Effector memory CD4-positive, alpha-beta T cell (primary cell): Measurements from ENCODE around the gene VMO1.

Experiments used
- DNase-seq, 3 donors: peaks; one replicate each; pipeline ENCODE4 v3.0.0-alpha.2; 2020
- H3K27ac ChIP-seq: 2 replicates; pipeline ENCODE4 v1.7.0; 2013; ENCODE audit warnings: mild to moderate bottlenecking, low read length, moderate library complexity; ENCODE audit not compliant: insufficient read depth, poor library complexity, severe bottlenecking
- H3K27me3 ChIP-seq: replicated peaks from 2 replicates; pipeline ENCODE4 v1.7.0; 2013; ENCODE audit warnings: mild to moderate bottlenecking, low read length; ENCODE audit not compliant: insufficient read depth, control insufficient read depth, poor library complexity, severe bottlenecking
- H3K36me3 ChIP-seq: 2 replicates; pipeline ENCODE4 v1.7.0; 2013; ENCODE audit warnings: mild to moderate bottlenecking, low read length, moderate library complexity; ENCODE audit not compliant: control insufficient read depth, insufficient read depth
- H3K4me1 ChIP-seq: 2 replicates; pipeline ENCODE4 v1.7.0; 2013; ENCODE audit warnings: low read length, mild to moderate bottlenecking; ENCODE audit not compliant: control insufficient read depth, insufficient read depth, poor library complexity, severe bottlenecking
- H3K4me3 ChIP-seq: 2 replicates; pipeline ENCODE4 v1.7.0; 2013; ENCODE audit warnings: low read length, low read depth, mild to moderate bottlenecking; ENCODE audit not compliant: insufficient read depth, poor library complexity, severe bottlenecking
- H3K9me3 ChIP-seq: 2 replicates; pipeline ENCODE4 v1.7.0; 2013; ENCODE audit warnings: mild to moderate bottlenecking, low read length, moderate library complexity; ENCODE audit not compliant: control insufficient read depth

Gene VMO1

GRCh38 chr17:4743216-4743615, 42.9 kb downstream of the VMO1 start:
- Histone ChIP-seq H3K4me1 (peaks cover 5% of the 10 kb centered on the region), H3K27me3 (peaks cover 4% of the 10 kb centered on the region), H3K27ac (no peak overlapping the region), H3K9me3 (no peaks in the 10 kb centered on the region), H3K36me3 (no peaks in the 10 kb centered on the region), H3K4me3 (no peak overlapping the region)
- DNase-seq: no peak

DNA sequence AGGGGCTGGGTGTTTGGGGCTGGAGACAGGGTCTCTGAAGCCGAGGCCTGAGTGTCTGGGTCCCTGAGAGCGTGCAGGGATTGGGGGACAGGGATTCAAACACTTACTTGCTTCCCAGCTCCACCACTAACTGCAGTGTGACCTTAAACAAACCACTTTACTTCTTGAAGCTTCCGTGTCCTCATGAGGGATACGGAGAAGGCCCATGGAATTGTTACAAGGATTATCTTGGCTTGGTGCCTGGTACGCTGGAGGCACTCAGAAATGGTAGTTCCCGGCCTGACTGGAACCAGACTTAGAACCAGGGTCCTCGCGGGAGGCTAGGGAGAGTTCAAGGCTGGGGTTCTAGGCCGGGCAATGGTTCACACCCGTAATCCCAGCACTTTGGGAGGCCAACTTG, 43.5 kb downstream of the VMO1 start:
- Histone ChIP-seq H3K27ac (no peak overlapping the region), H3K27me3 (peaks cover 4% of the 10 kb centered on the region), H3K36me3 (no peaks in the 10 kb centered on the region), H3K4me1 (peaks cover 5% of the 10 kb centered on the region), H3K9me3 (no peaks in the 10 kb centered on the region), H3K4me3 (no peak overlapping the region)
- no peak for DNase-seq

GRCh38 chr17:4742133-4742532, 44.0 kb downstream of the VMO1 start:
- Histone ChIP-seq H3K4me1 (peaks cover 5% of the 10 kb centered on the region), H3K9me3 (no peaks in the 10 kb centered on the region), H3K27ac (no peak overlapping the region), H3K4me3 (no peak overlapping the region), H3K36me3 (no peaks in the 10 kb centered on the region), H3K27me3 (peaks cover 4% of the 10 kb centered on the region)
- no peak for DNase-seq

- Histone ChIP-seq H3K4me1 (peaks cover 5% of the 10 kb centered on the region), H3K27ac (no peak overlapping the region), H3K9me3 (no peaks in the 10 kb centered on the region), H3K27me3 (peaks cover 4% of the 10 kb centered on the region), H3K36me3 (no peaks in the 10 kb centered on the region), H3K4me3 (no peak overlapping the region)
- no peak for DNase-seq
Observed at GRCh38 chr17:4741544-4741943, 44.6 kb downstream of the VMO1 start.

- Histone ChIP-seq H3K36me3 (no peaks in the 10 kb centered on the region), H3K4me3 (no peak overlapping the region), H3K27ac (no peak overlapping the region), H3K27me3 (peaks cover 4% of the 10 kb centered on the region), H3K4me1 (peaks cover 5% of the 10 kb centered on the region), H3K9me3 (no peaks in the 10 kb centered on the region)
- DNase-seq: no peak
Observed at GRCh38 chr17:4740584-4740983, 45.6 kb downstream of the VMO1 start.

- Histone ChIP-seq H3K4me3 (peak overlapping the region; percentile 84), H3K36me3 (no peaks in the 10 kb centered on the region), H3K27me3 (peaks cover 4% of the 10 kb centered on the region), H3K9me3 (no peaks in the 10 kb centered on the region), H3K4me1 (peaks cover 5% of the 10 kb centered on the region), H3K27ac (peak overlapping the region; percentile 48)
- DNase-seq: no peak
Observed at GRCh38 chr17:4740025-4740351, 46.2 kb downstream of the VMO1 start.

DNA sequence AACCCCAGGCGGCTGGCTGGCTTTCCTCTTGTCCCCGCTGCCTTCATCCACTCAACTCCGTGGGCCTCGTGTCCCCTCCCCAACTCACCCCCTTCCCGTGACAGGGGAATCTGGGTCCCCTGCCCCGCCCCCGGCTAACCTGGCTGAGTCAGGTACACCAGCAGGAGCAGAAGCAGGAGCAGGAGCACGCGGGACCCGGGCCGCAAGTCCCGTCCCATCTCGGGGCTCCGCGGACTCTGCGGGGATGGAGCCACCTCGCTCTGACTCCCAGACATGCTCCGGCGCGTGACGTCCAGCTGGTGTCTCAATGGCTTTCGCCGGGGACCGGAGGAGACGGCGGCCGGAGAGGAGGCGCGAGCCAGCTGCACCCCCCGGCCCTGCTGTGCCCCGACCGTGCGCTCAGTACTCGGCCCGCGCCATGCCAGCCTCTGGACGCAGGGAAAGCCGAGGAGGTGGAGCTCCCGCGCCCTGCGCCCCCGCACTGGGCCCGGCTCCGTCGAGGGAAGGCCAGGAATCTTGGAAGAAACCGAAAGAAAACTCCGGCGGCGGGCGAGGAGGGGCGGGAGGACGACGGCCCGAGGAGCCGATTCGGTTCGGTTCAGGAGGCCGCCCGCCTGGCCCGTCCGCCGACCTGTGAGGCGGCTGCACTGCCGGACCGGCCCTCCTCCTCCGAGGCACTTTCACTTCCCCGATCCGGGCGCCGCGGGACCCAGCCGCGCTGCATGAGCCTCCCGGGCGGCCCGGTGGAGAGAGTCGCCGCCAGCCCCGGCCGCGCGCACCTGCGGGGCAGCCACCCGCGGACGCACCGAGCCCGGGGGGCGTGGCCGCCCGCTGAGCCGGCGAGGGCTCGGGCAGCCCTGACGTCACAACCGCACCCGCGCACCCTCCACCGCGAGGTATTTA, 46.8 kb downstream of the VMO1 start, which contains the start of the genes CXCL16 and ZMYND15:
Gene CXCL16, minus strand, starts transcription at position 807 of the 903 bp plus-strand sequence. Its CDS starts 589 bp downstream, at position 218.
Gene ZMYND15, plus strand, starts transcription at position 712 of the 903 bp plus-strand sequence. CDS start 716 bp downstream, outside the sequence.
- Histone ChIP-seq H3K27me3 (peaks cover 4% of the 10 kb centered on the region), H3K9me3 (no peaks in the 10 kb centered on the region), H3K4me1 (peaks cover 5% of the 10 kb centered on the region), H3K36me3 (no peaks in the 10 kb centered on the region), H3K27ac (peak within 1 kb of the TSS; percentile 48), H3K4me3 (peak within 1 kb of the TSS; percentile 84)
- DNase-seq: peak; percentile 54 to 65 (median 61)

- Histone ChIP-seq H3K27me3 (peaks cover 4% of the 10 kb centered on the region), H3K4me3 (peak overlapping the region; percentile 84), H3K9me3 (no peaks in the 10 kb centered on the region), H3K4me1 (peaks cover 5% of the 10 kb centered on the region), H3K36me3 (no peaks in the 10 kb centered on the region), H3K27ac (no peak overlapping the region)
- peak in 1 of 3 donors; percentile 4 for DNase-seq
Observed at GRCh38 chr17:4738136-4739121, 47.7 kb downstream of the VMO1 start.

GRCh38 chr17:4735876-4736651, 50.1 kb downstream of the VMO1 start:
- Histone ChIP-seq H3K27ac (no peak overlapping the region), H3K9me3 (no peaks in the 10 kb centered on the region), H3K36me3 (no peaks in the 10 kb centered on the region), H3K27me3 (peaks cover 4% of the 10 kb centered on the region), H3K4me1 (peaks cover 9% of the 10 kb centered on the region), H3K4me3 (no peak overlapping the region)
- DNase-seq: no peak
